Prostate gland (tissue), 2 donors: ENCODE measurements around the gene WARS2. TPM values are rescaled to one million over a fixed set of nuclear protein-coding genes. Genes with fewer than 3 reads are reported as not detected.
A peak's percentile ranks its signal among the peaks of the same experiment; 100 is the strongest.
"Not testable (repeated sequence)": the region's sequence is repeated elsewhere in the genome, so short reads cannot be mapped to it uniquely, and the experiment has no call there.

Source experiments
- DNase-seq: peaks from one replicate; pipeline ENCODE4 v3.0.0-alpha.2; 2019; ENCODE audit warnings: low spot score
- H3K27ac ChIP-seq, 2 donors: fragments of 200-600 bp; sonication (generic); 2 replicates each; pipeline ENCODE4 v1.5.1; 2017 to 2019
- H3K27me3 ChIP-seq: fragments of 200-600 bp; sonication (generic); replicated peaks from 2 replicates; pipeline ENCODE4 v1.5.1; 2019; ENCODE audit not compliant: insufficient read depth
- H3K36me3 ChIP-seq, 2 donors: fragments of 200-600 bp; sonication (generic); 1 replicate in 1 of 2; 2 replicates in 1 of 2; pipeline versions ENCODE4 v1.5.1 to v1.8.1; 2017 to 2019
- H3K4me1 ChIP-seq: fragments of 200-600 bp; sonication (generic); replicated peaks from 2 replicates; pipeline ENCODE4 v1.5.1; 2019
- H3K4me3 ChIP-seq, 2 donors: fragments of 200-600 bp; sonication (generic); 2 replicates each; pipeline ENCODE4 v1.5.1; 2017 to 2019
- H3K9me3 ChIP-seq: fragments of 200-600 bp; sonication (generic); 2 replicates; pipeline ENCODE4 v1.5.1; 2017
- CTCF ChIP-seq, 4 experiments: fragments of 200-600 bp in 2 of 4; fragments of 450-650 bp in 2 of 4; sonication (generic) in 2 of 4; IDR thresholded peaks; 1 replicate in 3 of 4; 2 replicates in 1 of 4; pipeline ENCODE4 v1.5.1; 2016 to 2019; ENCODE audit warnings: antibody characterized with exemption in 4 of 4, mild to moderate bottlenecking in 2 of 4, moderate library complexity in 2 of 4
- POLR2A ChIP-seq: fragments of 450-650 bp; IDR thresholded peaks from one replicate; pipeline ENCODE4 v1.6.1; 2016; ENCODE audit warnings: antibody characterized with exemption, mild to moderate bottlenecking
- POLR2AphosphoS5 ChIP-seq: sonication (generic); formaldehyde crosslinking; IDR thresholded peaks from one replicate; pipeline ENCODE4 v1.6.1; 2017; ENCODE audit warnings: antibody characterized with exemption
- WGBS: methylation state at CpG from one replicate; pipeline ENCODE4 v1.1.5; 2018; 5-methylcytosine and 5-hydroxymethylcytosine counted together
- intact Hi-C: fragments of 100-400 bp; cut with DNase I; formaldehyde crosslinking; loops from one replicate; pipeline ENCODE4 v1.14.2; 2022
- total RNA-seq, 2 donors: library from RNA; depleted of rRNA; stranded (reverse); fragments of >200 nt; gene quantifications; one replicate each; pipeline ENCODE4 v1.1.0, GENCODE V29; 2016

The WARS2 gene
- total RNA-seq, 2 donors from 2014 or later = 15.6 to 22.0 TPM

- Histone ChIP-seq H3K36me3 (no peaks in the 10 kb centered on the region), H3K9me3 (no peaks in the 10 kb centered on the region), H3K4me1 (no peaks in the 10 kb centered on the region), H3K27ac (no peak overlapping the region), H3K27me3 (no peaks in the 10 kb centered on the region), H3K4me3 (no peak overlapping the region)
- TF ChIP-seq POLR2AphosphoS5 (no peak), CTCF (IDR thresholded peaks at IDR 0.05) (no peak), POLR2A (no peak)
- WGBS = 93% methylated on average over 3 of the region's 3 CpGs
- no peak for DNase-seq
- intact Hi-C loops = no loop called here
Observed at GRCh38 chr1:119181218-119181617, 40.8 kb upstream of the WARS2 start.

- no peak overlapping the region for H3K4me3 ChIP-seq
- TF ChIP-seq POLR2A (no peak), POLR2AphosphoS5 (no peak), CTCF (IDR thresholded peaks at IDR 0.05) (no peak)
- no peak overlapping the region for H3K27ac ChIP-seq
- intact Hi-C loops = no loop called here
- no peaks in the 10 kb centered on the region for H3K9me3 ChIP-seq
- WGBS = 98% methylated on average over 7 of the region's 22 CpGs
- no peaks in the 10 kb centered on the region for H3K36me3 ChIP-seq
- no peaks in the 10 kb centered on the region for H3K4me1 ChIP-seq
- DNase-seq = no peak
- no peaks in the 10 kb centered on the region for H3K27me3 ChIP-seq
Observed at GRCh38 chr1:119179051-119179450, 38.6 kb upstream of the WARS2 start.

GRCh38 chr1:119172927-119173326, 32.5 kb upstream of the WARS2 start:
- H3K27me3 ChIP-seq, intact Hi-C loops, H3K4me1 ChIP-seq, H3K9me3 ChIP-seq, H3K36me3 ChIP-seq, DNase-seq, H3K27ac ChIP-seq, H3K4me3 ChIP-seq: not testable (repeated sequence)
- WGBS = 98% methylated on average over 10 of the region's 10 CpGs

GRCh38 chr1:119171381-119172010, 31.0 kb upstream of the WARS2 start:
- H3K4me1 ChIP-seq, intact Hi-C loops, H3K27me3 ChIP-seq, H3K27ac ChIP-seq, H3K9me3 ChIP-seq, H3K4me3 ChIP-seq, DNase-seq, H3K36me3 ChIP-seq: not testable (repeated sequence)
- 94% methylated on average over 34 of the region's 34 CpGs for WGBS

GRCh38 chr1:119163396-119163795, 22.9 kb upstream of the WARS2 start:
- no peaks in the 10 kb centered on the region for H3K27me3 ChIP-seq
- H3K27ac ChIP-seq = no peak overlapping the region
- no peak for DNase-seq
- TF ChIP-seq POLR2AphosphoS5 = no peak
- no peak for TF ChIP-seq POLR2A
- no peaks in the 10 kb centered on the region for H3K9me3 ChIP-seq
- H3K4me1 ChIP-seq = no peaks in the 10 kb centered on the region
- no peak overlapping the region for H3K4me3 ChIP-seq
- no peaks in the 10 kb centered on the region for H3K36me3 ChIP-seq
- WGBS = 60% methylated on average over 2 of the region's 2 CpGs
- intact Hi-C loops = no loop called here

GRCh38 chr1:119160866-119161265, 20.4 kb upstream of the WARS2 start:
- Histone ChIP-seq H3K27ac (no peak overlapping the region), H3K4me3 (no peak overlapping the region), H3K27me3 (no peaks in the 10 kb centered on the region), H3K36me3 (no peaks in the 10 kb centered on the region), H3K9me3 (no peaks in the 10 kb centered on the region), H3K4me1 (no peaks in the 10 kb centered on the region)
- 16% methylated on average over 4 of the region's 4 CpGs for WGBS
- TF ChIP-seq POLR2AphosphoS5 = peak; percentile 9
- TF ChIP-seq CTCF (IDR thresholded peaks at IDR 0.05) = no peak
- no peak for DNase-seq
- intact Hi-C loops = no loop called here
